ENCODE measurements around the gene IPO11. TPM values are rescaled to one million over a fixed set of nuclear protein-coding genes. Genes with fewer than 3 reads are reported as not detected.

The IPO11 gene
- total and polyA plus RNA-seq, 2 experiments from 2014 or later, result 18.7 to 64.7 TPM

GRCh38 chr5:62550103-62550502 lies 137.5 kb downstream of the IPO11 start:
- H3K27ac Mint-ChIP-seq, result no peak overlapping the region
- no peak for ATAC-seq
- H3K4me3 Mint-ChIP-seq, result no peak overlapping the region

More at GRCh38 chr5:62550103-62550502, 137.5 kb downstream of the IPO11 start:
- no peak overlapping the region for H2AFZ ChIP-seq
- H3K4me1 Mint-ChIP-seq, result no peaks in the 10 kb centered on the region
- no peaks in the 10 kb centered on the region for H3K27me3 Mint-ChIP-seq (ENCODE audit: insufficient read depth, low read depth, poor library complexity)
- TF ChIP-seq POLR2AphosphoS5 (IDR thresholded peaks at IDR 0.05; ENCODE audit: low read depth), result no peak
- TF ChIP-seq CTCF (conservative IDR thresholded peaks at IDR 0.05; ENCODE audit: low read depth in 2 of 2), result no peak
- no peak for TF ChIP-seq JUNB (IDR thresholded peaks at IDR 0.05; ENCODE audit: unreplicated experiment)
- TF ChIP-seq ZNF462 (CRISPR knock-in tag; IDR thresholded peaks at IDR 0.05), result no peak
- TF ChIP-seq REST (IDR thresholded peaks at IDR 0.05; ENCODE audit: unreplicated experiment), result no peak
- no peak for TF ChIP-seq NANOG (IDR thresholded peaks at IDR 0.05; ENCODE audit: borderline replicate concordance)
- TF ChIP-seq CREB1 (CRISPR knock-in tag; IDR thresholded peaks at IDR 0.05; ENCODE audit: low read depth), result no peak
- TF ChIP-seq STAT1 (IDR thresholded peaks at IDR 0.05; ENCODE audit: unreplicated experiment), result no peak
- no peak for TF ChIP-seq ETS1 (IDR thresholded peaks at IDR 0.05)
- TF ChIP-seq EZH2 (IDR thresholded peaks at IDR 0.05; ENCODE audit: low read depth, unreplicated experiment), result no peak
- TF ChIP-seq ZNF114 (CRISPR knock-in tag; IDR thresholded peaks at IDR 0.05), result no peak
- no peak for TF ChIP-seq EZH2phosphoT487 (IDR thresholded peaks at IDR 0.05; ENCODE audit: unreplicated experiment)
- TF ChIP-seq ZNF331 (CRISPR knock-in tag; IDR thresholded peaks at IDR 0.05; ENCODE audit: low read depth), result no peak
- no peaks in the 10 kb centered on the region for H3K36me3 ChIP-seq (ENCODE audit: insufficient read depth)
- no peak overlapping the region for H3K27ac ChIP-seq (ENCODE audit: low read depth)
- H3F3A ChIP-seq (replicated peaks; ENCODE audit: low read depth), result no peaks in the 10 kb centered on the region
- no peaks in the 10 kb centered on the region for H3K27me3 ChIP-seq (ENCODE audit: insufficient read depth)
- no peak overlapping the region for H3K4me2 ChIP-seq
- peaks cover 22% of the 10 kb centered on the region; the same call in 2 of the 3 replicates for H3K36me3 Mint-ChIP-seq (ENCODE audit: low read depth)
- H3K4me3 ChIP-seq, result no peak overlapping the region
- no peak for DNase-seq (ENCODE audit: low spot score)
- H3K9me2 ChIP-seq (ENCODE audit: insufficient read depth), result no peaks in the 10 kb centered on the region
- no peaks in the 10 kb centered on the region for H3K9me3 Mint-ChIP-seq
- 0 out of 2 replicates have a peak, but pooled peaks cover 4% of the 10 kb centered on the region for H4K20me1 ChIP-seq (replicated peaks; ENCODE audit: insufficient read depth)
- no peaks in the 10 kb centered on the region for H3K79me2 ChIP-seq (replicated peaks; ENCODE audit: insufficient read depth)
- no peaks in the 10 kb centered on the region for H3K4me1 ChIP-seq (ENCODE audit: insufficient read depth)

Data from GM23338 (cell line).